OCI-LY1 (cell line): ENCODE measurements around the gene DSG4.

Experiments used
- CTCF ChIP-seq: fragments of 200-600 bp; sonication (generic), shearing (Covaris generic); IDR thresholded peaks from 2 replicates; pipeline ENCODE4 v1.5.1; 2017; ENCODE audit warnings: mild to moderate bottlenecking, antibody characterized with exemption, low read length, moderate library complexity, mixed read lengths
- EZH2 ChIP-seq: fragments of 200-600 bp; sonication (generic), shearing (Covaris generic); IDR thresholded peaks from 2 replicates; pipeline ENCODE4 v1.8.0; 2017; ENCODE audit warnings: borderline replicate concordance, mixed run types, mild to moderate bottlenecking, antibody characterized with exemption, low read length, moderate library complexity, mixed read lengths

- TF ChIP-seq CTCF (no peak), EZH2 (no peak)
Observed at GRCh38 chr18:31420032-31420431, 43.5 kb downstream of the DSG4 start.
